ENCODE measurements around the gene TRIM66. TPM values are rescaled to one million over a fixed set of nuclear protein-coding genes. Genes with fewer than 3 reads are reported as not detected.
A peak's percentile ranks its signal among the peaks of the same experiment; 100 is the strongest.

The TRIM66 gene
- total and polyA plus RNA-seq, 3 donors from 2014 or later, result 37.4 to 49.6 (median 49.2) TPM

DNA sequence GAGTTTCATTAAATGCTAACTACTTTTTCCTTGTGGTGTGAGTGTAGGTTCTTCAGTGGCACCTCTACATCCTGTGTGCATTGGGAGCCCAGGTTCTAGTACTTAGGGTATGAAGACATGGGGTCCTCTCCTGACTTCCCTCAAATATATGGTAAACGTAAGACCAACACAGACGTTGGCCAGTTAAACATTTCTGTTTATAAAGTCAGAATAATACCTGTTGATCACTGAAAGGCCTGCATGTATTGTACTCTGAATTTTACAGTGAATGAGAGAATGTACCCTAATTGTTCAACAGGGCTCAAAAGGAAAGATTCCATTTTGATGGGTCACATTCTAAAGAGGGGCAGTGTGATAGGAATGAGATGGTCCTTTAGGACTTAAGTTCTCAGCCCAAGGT, 3.4 kb upstream of the TRIM66 start:
- no peaks in the 10 kb centered on the region for H3K36me3 ChIP-seq (ENCODE audit: low read depth, missing control alignments)
- no peak for DNase-seq
- WGBS, 2 donors, result 71 to 74% methylated on average over 2 of the region's 2 CpGs
- TF ChIP-seq, protein P1, sequence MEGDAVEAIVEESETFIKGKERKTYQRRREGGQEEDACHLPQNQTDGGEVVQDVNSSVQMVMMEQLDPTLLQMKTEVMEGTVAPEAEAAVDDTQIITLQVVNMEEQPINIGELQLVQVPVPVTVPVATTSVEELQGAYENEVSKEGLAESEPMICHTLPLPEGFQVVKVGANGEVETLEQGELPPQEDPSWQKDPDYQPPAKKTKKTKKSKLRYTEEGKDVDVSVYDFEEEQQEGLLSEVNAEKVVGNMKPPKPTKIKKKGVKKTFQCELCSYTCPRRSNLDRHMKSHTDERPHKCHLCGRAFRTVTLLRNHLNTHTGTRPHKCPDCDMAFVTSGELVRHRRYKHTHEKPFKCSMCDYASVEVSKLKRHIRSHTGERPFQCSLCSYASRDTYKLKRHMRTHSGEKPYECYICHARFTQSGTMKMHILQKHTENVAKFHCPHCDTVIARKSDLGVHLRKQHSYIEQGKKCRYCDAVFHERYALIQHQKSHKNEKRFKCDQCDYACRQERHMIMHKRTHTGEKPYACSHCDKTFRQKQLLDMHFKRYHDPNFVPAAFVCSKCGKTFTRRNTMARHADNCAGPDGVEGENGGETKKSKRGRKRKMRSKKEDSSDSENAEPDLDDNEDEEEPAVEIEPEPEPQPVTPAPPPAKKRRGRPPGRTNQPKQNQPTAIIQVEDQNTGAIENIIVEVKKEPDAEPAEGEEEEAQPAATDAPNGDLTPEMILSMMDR (IDR thresholded peaks at IDR 0.05), result no peak
- no peak for TF ChIP-seq POLR2A (IDR thresholded peaks at IDR 0.05)
- intact Hi-C loops (cut with DNase I; ENCODE audit: low total_unique reads), result loop anchor here (10.0 kb wide), 1 partner anchor 279 kb away; the partner anchor contains the start of gene TMEM9B
- no peaks in the 10 kb centered on the region for H3K27me3 ChIP-seq
- no peak overlapping the region for H3K4me3 ChIP-seq
- no peaks in the 10 kb centered on the region for H3K9me3 ChIP-seq
- H3K4me1 ChIP-seq, result peaks cover 15% of the 10 kb centered on the region
- no peak overlapping the region for H3K27ac ChIP-seq

DNA sequence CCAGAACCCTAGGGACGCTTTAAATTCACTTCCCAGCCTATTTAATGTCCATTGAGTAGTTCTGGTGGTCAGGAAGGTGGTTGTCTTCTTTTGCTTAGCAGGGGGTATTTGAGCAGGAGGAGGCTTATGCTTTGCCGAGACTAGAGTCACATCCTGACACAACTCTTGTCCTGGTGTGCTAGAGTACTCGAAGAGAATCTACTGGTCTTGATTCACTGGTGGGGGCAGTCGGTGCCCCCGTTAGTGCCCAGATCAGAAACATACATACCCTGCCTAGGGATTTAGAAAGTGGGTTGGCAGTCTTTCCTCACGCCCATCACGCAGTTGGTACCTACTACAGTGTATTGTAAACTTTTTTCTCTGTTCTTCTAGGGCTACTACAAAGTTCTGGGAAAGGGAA, 2.8 kb upstream of the TRIM66 start:
- intact Hi-C loops (cut with DNase I; ENCODE audit: low total_unique reads), result loop anchor here (10.0 kb wide), 1 partner anchor 279 kb away; the partner anchor contains the start of gene TMEM9B
- Histone ChIP-seq H3K4me1 (peaks cover 15% of the 10 kb centered on the region), H3K27ac (no peak overlapping the region), H3K4me3 (no peak overlapping the region), H3K36me3 (ENCODE audit: low read depth, missing control alignments) (no peaks in the 10 kb centered on the region), H3K27me3 (no peaks in the 10 kb centered on the region), H3K9me3 (no peaks in the 10 kb centered on the region)
- WGBS, 2 donors, result 79 to 81% methylated on average over 7 of the region's 7 CpGs
- DNase-seq, result no peak
- TF ChIP-seq, protein P1 (IDR thresholded peaks at IDR 0.05), result no peak
- TF ChIP-seq POLR2A (IDR thresholded peaks at IDR 0.05), result no peak

DNA sequence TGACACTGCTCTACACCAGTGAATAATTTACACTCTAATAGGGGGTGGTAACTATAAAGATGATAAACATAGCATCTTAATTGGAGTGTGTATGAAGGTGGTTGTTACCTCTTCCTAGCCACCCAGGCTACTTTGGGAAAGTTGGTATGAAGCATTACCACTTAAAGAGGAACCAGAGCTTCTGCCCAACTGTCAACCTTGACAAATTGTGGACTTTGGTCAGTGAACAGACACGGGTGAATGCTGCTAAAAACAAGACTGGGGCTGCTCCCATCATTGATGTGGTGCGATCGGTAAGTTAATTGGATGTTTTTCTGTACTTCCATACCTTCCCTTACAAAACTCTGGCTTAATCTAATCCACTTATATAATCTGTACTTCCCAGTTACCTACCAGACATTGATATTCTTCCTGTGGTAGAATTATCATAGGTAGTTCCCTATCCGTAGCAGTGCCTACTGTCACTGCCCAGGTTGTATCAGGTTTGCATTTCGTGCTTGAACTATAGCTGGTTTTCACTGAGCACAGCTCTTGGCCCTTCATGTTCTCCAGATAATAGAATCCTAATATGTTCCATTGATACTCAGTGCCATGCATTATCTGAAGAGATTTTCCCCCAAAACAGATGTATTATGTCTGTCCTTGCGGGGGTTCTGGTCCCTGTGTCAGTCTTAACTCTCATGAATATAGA, 2.3 kb upstream of the TRIM66 start:
- H3K27me3 ChIP-seq, result no peaks in the 10 kb centered on the region
- DNase-seq, result no peak
- 80 to 84% methylated on average over 6 of the region's 6 CpGs for WGBS, 2 donors
- H3K4me3 ChIP-seq, result no peak overlapping the region
- no peak for TF ChIP-seq POLR2A (IDR thresholded peaks at IDR 0.05)
- TF ChIP-seq, protein P1 (IDR thresholded peaks at IDR 0.05), result no peak
- intact Hi-C loops (cut with DNase I; ENCODE audit: low total_unique reads), result loop anchor here (5.0 to 10.0 kb wide), 2 partner anchors 228 to 280 kb away; partner anchors contain the start of genes AKIP1 and TMEM9B
- H3K9me3 ChIP-seq, result no peaks in the 10 kb centered on the region
- H3K36me3 ChIP-seq (ENCODE audit: low read depth, missing control alignments), result no peaks in the 10 kb centered on the region
- H3K4me1 ChIP-seq, result peaks cover 15% of the 10 kb centered on the region
- no peak overlapping the region for H3K27ac ChIP-seq

DNA sequence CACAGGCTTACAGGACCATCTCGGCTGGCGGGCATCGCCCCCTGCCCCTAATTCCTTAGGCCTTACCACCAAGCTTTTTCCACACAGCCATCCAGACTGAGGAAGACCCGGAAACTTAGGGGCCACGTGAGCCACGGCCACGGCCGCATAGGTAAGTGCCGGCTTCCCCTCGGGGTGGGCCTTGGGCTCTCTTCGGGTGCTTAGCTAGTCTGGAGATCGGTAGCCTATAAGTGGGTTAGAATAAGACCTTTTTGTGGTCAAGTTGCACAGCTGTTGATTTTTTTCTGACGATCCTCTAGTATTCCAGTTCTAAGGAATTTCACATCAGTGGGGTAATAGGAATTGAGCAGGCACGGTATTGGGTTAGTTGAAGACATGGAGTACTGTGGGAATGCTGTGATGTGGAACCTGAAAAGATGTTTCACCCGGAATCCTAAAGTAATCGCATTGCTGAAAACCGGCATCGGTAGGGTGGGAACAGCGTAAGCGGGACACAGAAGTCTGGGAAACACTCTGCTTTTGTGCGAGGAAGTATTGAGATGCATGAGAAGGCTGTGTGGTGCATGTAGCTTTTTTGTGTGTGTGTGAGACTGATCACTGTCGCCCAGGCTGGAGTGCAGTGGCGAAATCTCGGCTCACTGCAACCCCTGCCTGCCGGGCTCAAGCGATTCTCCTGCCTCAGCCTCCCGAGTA, 796 bp upstream of the TRIM66 start:
- TF ChIP-seq, protein P1 (IDR thresholded peaks at IDR 0.05), result no peak
- no peak for TF ChIP-seq POLR2A (IDR thresholded peaks at IDR 0.05)
- peaks cover 14% of the 10 kb centered on the region for H3K4me1 ChIP-seq
- intact Hi-C loops (cut with DNase I; ENCODE audit: low total_unique reads), result loop anchor here (5.0 to 10.0 kb wide), 2 partner anchors 229 to 282 kb away; partner anchors contain the start of genes AKIP1 and TMEM9B
- no peaks in the 10 kb centered on the region for H3K36me3 ChIP-seq (ENCODE audit: low read depth, missing control alignments)
- no peaks in the 10 kb centered on the region for H3K9me3 ChIP-seq
- H3K4me3 ChIP-seq, result peak overlapping the region; percentile 94 to 100
- WGBS, 2 donors, result 1 to 2% methylated on average over 21 to 27 of the region's 27 CpGs
- no peak for DNase-seq
- H3K27me3 ChIP-seq, result no peaks in the 10 kb centered on the region
- H3K27ac ChIP-seq, result peak overlapping the region; percentile 91 to 93
